PFSK-1 (cell line): ENCODE measurements around the gene RNASE7.

ENCODE experiments used
- FOXP2 ChIP-seq: optimal IDR thresholded peaks from 2 replicates; pipeline ENCODE3; 2011; ENCODE audit warnings: borderline replicate concordance, control low read depth, inconsistent platforms; ENCODE audit not compliant: insufficient read depth; ENCODE audit errors: extremely low read length, extremely low read depth
- POLR2AphosphoS5 ChIP-seq: IDR thresholded peaks from 2 replicates; pipeline ENCODE4 v1.6.1; 2012; ENCODE audit warnings: low read depth, mild to moderate bottlenecking, control low read depth, low read length, moderate library complexity
- REST ChIP-seq, 2 experiments: IDR thresholded peaks; 2 replicates each; pipeline versions ENCODE4 v1.6.1 to v1.8.0; 2011 to 2012; ENCODE audit warnings: low read depth in 2 of 2, low read length in 2 of 2, control low read depth in 1 of 2, inconsistent platforms in 1 of 2, mild to moderate bottlenecking in 1 of 2, moderate library complexity in 1 of 2; ENCODE audit not compliant: insufficient read depth in 1 of 2
- SIN3A ChIP-seq: IDR thresholded peaks from 2 replicates; pipeline ENCODE4 v1.6.1; 2012; ENCODE audit warnings: mild to moderate bottlenecking, low read length, moderate library complexity, borderline replicate concordance; ENCODE audit not compliant: insufficient read depth
- TAF1 ChIP-seq: IDR thresholded peaks from 2 replicates; pipeline ENCODE4 v1.6.1; 2012; ENCODE audit warnings: low read length, control low read depth, borderline replicate concordance; ENCODE audit not compliant: insufficient read depth

RNASE7 gene

GRCh38 chr14:21050597-21050996, 8.4 kb downstream of the RNASE7 start:
- TF ChIP-seq TAF1, result no peak
- TF ChIP-seq POLR2AphosphoS5, result no peak
- no peak for TF ChIP-seq REST (IDR thresholded peaks at IDR 0.05; ENCODE audit: insufficient read depth in 1 of 2, low read depth in 2 of 2, low read length in 2 of 2)
- TF ChIP-seq FOXP2, result no peak
- TF ChIP-seq SIN3A, result no peak

- TF ChIP-seq FOXP2 (no peak), REST (IDR thresholded peaks at IDR 0.05; ENCODE audit: insufficient read depth in 1 of 2, low read depth in 2 of 2, low read length in 2 of 2) (no peak), POLR2AphosphoS5 (no peak), TAF1 (no peak), SIN3A (no peak)
These were observed 11.3 kb downstream of the RNASE7 start for GRCh38 chr14:21053184-21054122.

- no peak for TF ChIP-seq FOXP2
- TF ChIP-seq SIN3A, result no peak
- no peak for TF ChIP-seq TAF1
- TF ChIP-seq POLR2AphosphoS5, result no peak
- no peak for TF ChIP-seq REST (IDR thresholded peaks at IDR 0.05; ENCODE audit: insufficient read depth in 1 of 2, low read depth in 2 of 2, low read length in 2 of 2)
These were observed 12.1 kb downstream of the RNASE7 start for GRCh38 chr14:21054123-21054767.

GRCh38 chr14:21054768-21055145, 12.6 kb downstream of the RNASE7 start:
- TF ChIP-seq TAF1, result no peak
- no peak for TF ChIP-seq POLR2AphosphoS5
- TF ChIP-seq SIN3A, result no peak
- TF ChIP-seq REST (IDR thresholded peaks at IDR 0.05; ENCODE audit: insufficient read depth in 1 of 2, low read depth in 2 of 2, low read length in 2 of 2), result no peak
- TF ChIP-seq FOXP2, result no peak
